Occipital lobe (tissue), 2 donors: ENCODE results near the gene SLCO1B1. TPM values are rescaled to one million over a fixed set of nuclear protein-coding genes. Genes with fewer than 3 reads are reported as not detected.

Experiments used
- DNase-seq: peaks from one replicate; lab custom pipeline; 2025; lab: John Stamatoyannopoulos, UW
- total RNA-seq: library from RNA; depleted of rRNA; stranded (reverse); fragments of >200 nt; gene quantifications from one replicate; pipeline ENCODE4 v1.2.3, GENCODE V29; 2014

Gene SLCO1B1
- total RNA-seq, 1 donor from 2014 or later = 0.16 TPM

GRCh38 chr12:21221072-21221471 is 90.1 kb downstream of the SLCO1B1 start:
- no peak for DNase-seq

- DNase-seq = no peak
Observed at GRCh38 chr12:21221778-21222177, 90.8 kb downstream of the SLCO1B1 start.

- DNase-seq = no peak
Observed at GRCh38 chr12:21223930-21224329, 92.9 kb downstream of the SLCO1B1 start.

- no peak for DNase-seq
Observed at GRCh38 chr12:21234395-21234794, 103.4 kb downstream of the SLCO1B1 start.

- DNase-seq = no peak
Observed at GRCh38 chr12:21239866-21240265, 108.9 kb downstream of the SLCO1B1 start.

GRCh38 chr12:21248679-21249078 is 117.7 kb downstream of the SLCO1B1 start:
- DNase-seq = no peak

- no peak for DNase-seq
Observed at GRCh38 chr12:21252070-21252469, 121.1 kb downstream of the SLCO1B1 start.

GRCh38 chr12:21257172-21257571 is 126.2 kb downstream of the SLCO1B1 start:
- no peak for DNase-seq

GRCh38 chr12:21264232-21264631 is 133.2 kb downstream of the SLCO1B1 start:
- no peak for DNase-seq

- DNase-seq = no peak
Observed at GRCh38 chr12:21265932-21266331, 134.9 kb downstream of the SLCO1B1 start.

- DNase-seq = no peak
Observed at GRCh38 chr12:21276826-21277225, 145.8 kb downstream of the SLCO1B1 start.

Other genes starting within 250 kb of the SLCO1B1 start
- 8.3 TPM for gene SLCO1A2, start 203.7 kb downstream of the SLCO1B1 start, total RNA-seq
- not detected for gene IAPP, start 241.7 kb downstream of the SLCO1B1 start, total RNA-seq